Mammary epithelial cell (primary cell): ENCODE results near the gene PLEKHM3.

Experiments
- EZH2 ChIP-seq: IDR thresholded peaks from 2 replicates; pipeline ENCODE4 v1.6.1; 2012; ENCODE audit warnings: low read length, inconsistent platforms, borderline replicate concordance
- TF ChIP-seq, protein P1 (sequence below), 2 donors: IDR thresholded peaks in 1 of 2; conservative IDR thresholded peaks in 1 of 2; 2 replicates each; pipeline ENCODE4 v1.5.1; 2011 to 2012; ENCODE audit warnings: inconsistent platforms in 2 of 2, low read length in 2 of 2, mild to moderate bottlenecking in 2 of 2, control low read depth in 1 of 2, low read depth in 1 of 2; ENCODE audit not compliant: insufficient read depth in 1 of 2; ENCODE audit errors: extremely low read depth in 1 of 2

DNA sequence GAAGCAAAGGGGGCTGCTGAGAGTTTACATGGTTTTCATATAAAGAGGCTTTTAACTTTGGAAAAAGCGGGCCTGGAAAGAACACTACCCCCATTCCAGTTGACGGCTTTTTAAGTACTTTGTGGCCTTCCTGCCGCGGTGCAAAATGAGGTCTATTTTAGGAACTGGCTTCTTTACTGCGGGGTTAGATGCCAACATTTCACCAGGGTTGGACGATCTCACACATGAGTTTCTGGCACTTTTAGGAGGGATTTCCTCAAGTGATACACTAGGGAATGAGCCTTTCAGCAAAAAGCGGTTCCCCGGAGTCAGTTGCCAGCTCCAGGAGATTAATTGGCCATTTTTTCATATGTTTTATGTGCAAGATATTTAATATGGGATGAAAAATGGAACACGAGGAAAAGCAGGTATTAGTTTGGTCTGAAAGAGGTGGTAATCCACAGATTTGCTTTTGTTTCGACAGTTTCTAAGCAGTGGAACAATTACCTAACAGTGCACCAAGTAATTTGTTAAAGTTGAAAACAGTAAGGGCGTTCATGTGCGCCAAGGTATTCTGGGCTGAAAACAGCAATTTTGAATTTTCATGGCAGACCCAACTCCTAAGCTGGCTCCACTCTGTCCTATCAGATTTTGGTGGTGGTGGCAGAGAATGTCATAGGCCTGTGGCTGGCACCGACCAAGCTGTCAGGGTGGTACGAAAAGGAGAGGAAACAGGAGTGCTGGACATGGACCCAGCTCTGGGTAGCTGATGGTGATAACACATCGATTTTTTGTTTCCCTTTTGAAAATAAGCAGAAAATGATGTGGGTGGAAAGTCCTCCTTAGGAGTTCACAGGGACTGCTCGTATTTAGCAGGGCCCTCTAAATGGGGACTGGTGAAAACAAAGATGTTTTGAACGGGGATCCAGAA lies 200.0 kb downstream of the PLEKHM3 start:
- TF ChIP-seq EZH2: no peak
- TF ChIP-seq, protein P1, sequence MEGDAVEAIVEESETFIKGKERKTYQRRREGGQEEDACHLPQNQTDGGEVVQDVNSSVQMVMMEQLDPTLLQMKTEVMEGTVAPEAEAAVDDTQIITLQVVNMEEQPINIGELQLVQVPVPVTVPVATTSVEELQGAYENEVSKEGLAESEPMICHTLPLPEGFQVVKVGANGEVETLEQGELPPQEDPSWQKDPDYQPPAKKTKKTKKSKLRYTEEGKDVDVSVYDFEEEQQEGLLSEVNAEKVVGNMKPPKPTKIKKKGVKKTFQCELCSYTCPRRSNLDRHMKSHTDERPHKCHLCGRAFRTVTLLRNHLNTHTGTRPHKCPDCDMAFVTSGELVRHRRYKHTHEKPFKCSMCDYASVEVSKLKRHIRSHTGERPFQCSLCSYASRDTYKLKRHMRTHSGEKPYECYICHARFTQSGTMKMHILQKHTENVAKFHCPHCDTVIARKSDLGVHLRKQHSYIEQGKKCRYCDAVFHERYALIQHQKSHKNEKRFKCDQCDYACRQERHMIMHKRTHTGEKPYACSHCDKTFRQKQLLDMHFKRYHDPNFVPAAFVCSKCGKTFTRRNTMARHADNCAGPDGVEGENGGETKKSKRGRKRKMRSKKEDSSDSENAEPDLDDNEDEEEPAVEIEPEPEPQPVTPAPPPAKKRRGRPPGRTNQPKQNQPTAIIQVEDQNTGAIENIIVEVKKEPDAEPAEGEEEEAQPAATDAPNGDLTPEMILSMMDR (conservative IDR thresholded peaks at IDR 0.05 in 1 of 2, IDR thresholded peaks at IDR 0.05 in 1 of 2; ENCODE audit: extremely low read depth in 1 of 2, insufficient read depth in 1 of 2, low read depth in 1 of 2, low read length in 2 of 2): no peak
